Body of pancreas (tissue), 4 donors: ENCODE results near the gene MSANTD4.

ENCODE experiments used
- POLR2A ChIP-seq, 3 donors: fragments of 450-650 bp; IDR thresholded peaks; one replicate each; pipeline ENCODE4 v1.6.1; 2016; ENCODE audit warnings: antibody characterized with exemption in 3 of 3, mild to moderate bottlenecking in 2 of 3
- TF ChIP-seq, protein P1 (sequence below), 7 experiments: fragments of 450-650 bp in 4 of 7; fragments of 200-600 bp in 3 of 7; sonication (generic) in 3 of 7; IDR thresholded peaks; one replicate each; pipeline ENCODE4 v1.5.1; 2016 to 2019; ENCODE audit warnings: antibody characterized with exemption in 7 of 7

DNA sequence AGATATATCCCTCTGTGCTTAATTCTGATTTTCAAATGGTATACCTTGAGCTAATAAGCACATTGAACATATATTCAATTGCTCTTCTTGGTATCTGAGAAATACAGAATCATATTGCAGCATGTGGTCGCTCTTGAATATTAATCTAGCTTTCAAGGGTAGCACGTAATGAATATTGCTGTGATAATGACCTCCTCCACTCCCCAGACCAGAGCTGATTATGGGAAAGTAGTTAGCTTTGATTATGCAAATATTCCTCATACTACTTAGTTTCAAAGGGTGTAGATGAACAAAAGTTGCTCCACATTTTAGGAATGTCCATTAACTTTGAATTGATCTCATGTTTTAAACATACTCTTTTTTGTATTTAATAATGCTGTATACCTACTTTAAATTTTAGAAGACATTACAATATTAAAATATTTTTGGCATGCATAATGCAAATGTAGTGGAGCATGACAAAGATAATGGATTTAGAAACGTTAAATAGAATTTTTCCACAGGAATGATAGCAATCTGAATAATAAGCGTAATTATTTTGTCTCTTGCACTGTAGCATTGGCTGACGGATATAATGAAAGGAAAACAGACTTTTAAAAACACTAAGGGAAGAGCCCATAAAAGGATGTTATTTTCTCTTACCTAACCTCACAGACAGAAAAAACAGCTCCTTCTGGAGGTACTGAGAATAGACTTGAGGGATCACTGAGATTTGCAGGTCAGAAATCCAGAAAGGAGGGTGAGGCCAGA is 27.9 kb upstream of the MSANTD4 start:
- TF ChIP-seq, protein P1, sequence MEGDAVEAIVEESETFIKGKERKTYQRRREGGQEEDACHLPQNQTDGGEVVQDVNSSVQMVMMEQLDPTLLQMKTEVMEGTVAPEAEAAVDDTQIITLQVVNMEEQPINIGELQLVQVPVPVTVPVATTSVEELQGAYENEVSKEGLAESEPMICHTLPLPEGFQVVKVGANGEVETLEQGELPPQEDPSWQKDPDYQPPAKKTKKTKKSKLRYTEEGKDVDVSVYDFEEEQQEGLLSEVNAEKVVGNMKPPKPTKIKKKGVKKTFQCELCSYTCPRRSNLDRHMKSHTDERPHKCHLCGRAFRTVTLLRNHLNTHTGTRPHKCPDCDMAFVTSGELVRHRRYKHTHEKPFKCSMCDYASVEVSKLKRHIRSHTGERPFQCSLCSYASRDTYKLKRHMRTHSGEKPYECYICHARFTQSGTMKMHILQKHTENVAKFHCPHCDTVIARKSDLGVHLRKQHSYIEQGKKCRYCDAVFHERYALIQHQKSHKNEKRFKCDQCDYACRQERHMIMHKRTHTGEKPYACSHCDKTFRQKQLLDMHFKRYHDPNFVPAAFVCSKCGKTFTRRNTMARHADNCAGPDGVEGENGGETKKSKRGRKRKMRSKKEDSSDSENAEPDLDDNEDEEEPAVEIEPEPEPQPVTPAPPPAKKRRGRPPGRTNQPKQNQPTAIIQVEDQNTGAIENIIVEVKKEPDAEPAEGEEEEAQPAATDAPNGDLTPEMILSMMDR (IDR thresholded peaks at IDR 0.05), result no peak
- no peak for TF ChIP-seq POLR2A (IDR thresholded peaks at IDR 0.05)
